Neural crest cell (in vitro differentiated cells): ENCODE data around the gene ULK4. TPM values are rescaled to one million over a fixed set of nuclear protein-coding genes. Genes with fewer than 3 reads are reported as not detected.

Source experiments
- DNase-seq: peaks from one replicate; pipeline ENCODE4 v3.0.0; 2021; ENCODE audit warnings: low read depth, mixed read lengths, low spot score
- H3K27ac Mint-ChIP-seq: one replicate; pipeline ENCODE4 v1.8.0; 2021; ENCODE audit warnings: mild to moderate bottlenecking, mixed read lengths; ENCODE audit not compliant: unreplicated experiment
- H3K27me3 Mint-ChIP-seq: 2 replicates; pipeline ENCODE4 v1.8.0; 2021; ENCODE audit warnings: low read depth, mild to moderate bottlenecking, mixed read lengths
- H3K36me3 Mint-ChIP-seq: 2 replicates; pipeline ENCODE4 v1.8.0; 2021; ENCODE audit warnings: low read depth, mild to moderate bottlenecking, mixed read lengths
- H3K4me1 Mint-ChIP-seq: 2 replicates; pipeline ENCODE4 v1.8.0; 2021; ENCODE audit warnings: mixed read lengths
- H3K4me3 Mint-ChIP-seq: one replicate; pipeline ENCODE4 v1.8.0; 2021; ENCODE audit warnings: mild to moderate bottlenecking, mixed read lengths
- H3K9me3 Mint-ChIP-seq: 2 replicates; pipeline ENCODE4 v1.8.0; 2021; ENCODE audit warnings: mixed read lengths
- total RNA-seq: library from RNA; stranded (reverse); gene quantifications from 2 replicates; pipeline ENCODE4 v1.2.1, GENCODE V29; 2021
- TF ChIP-seq, protein P1 (sequence below): fragments of 200-600 bp; sonication (generic); conservative IDR thresholded peaks from 2 replicates; pipeline ENCODE4 v1.5.0; 2021; ENCODE audit warnings: antibody characterized with exemption, mild to moderate bottlenecking

ULK4 gene
- total RNA-seq, 1 donor from 2014 or later, result 10.2 TPM

DNA sequence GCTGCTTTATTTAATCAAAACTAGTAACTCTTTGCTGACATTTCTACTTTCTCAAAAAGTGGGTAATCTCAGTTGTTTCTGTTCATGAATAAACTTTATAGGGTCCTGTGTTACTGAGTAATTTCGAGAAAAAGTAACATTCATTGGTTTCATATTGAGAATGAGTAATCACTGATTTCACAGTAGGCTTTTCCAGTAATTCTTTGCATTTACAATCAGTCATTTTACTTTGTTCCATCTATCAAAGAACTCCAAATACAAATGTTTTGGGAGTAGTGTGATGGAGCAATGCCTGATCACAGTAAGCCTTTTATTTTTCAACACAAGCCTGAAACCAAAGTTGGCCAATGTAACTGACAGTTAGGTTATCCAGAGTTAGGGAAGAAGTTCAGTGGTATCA, 353.6 kb downstream of the ULK4 start:
- no peaks in the 10 kb centered on the region for H3K27me3 Mint-ChIP-seq
- DNase-seq, result no peak
- H3K4me1 Mint-ChIP-seq, result peaks cover 6% of the 10 kb centered on the region
- no peaks in the 10 kb centered on the region for H3K9me3 Mint-ChIP-seq
- H3K36me3 Mint-ChIP-seq, result no peaks in the 10 kb centered on the region
- TF ChIP-seq, protein P1, sequence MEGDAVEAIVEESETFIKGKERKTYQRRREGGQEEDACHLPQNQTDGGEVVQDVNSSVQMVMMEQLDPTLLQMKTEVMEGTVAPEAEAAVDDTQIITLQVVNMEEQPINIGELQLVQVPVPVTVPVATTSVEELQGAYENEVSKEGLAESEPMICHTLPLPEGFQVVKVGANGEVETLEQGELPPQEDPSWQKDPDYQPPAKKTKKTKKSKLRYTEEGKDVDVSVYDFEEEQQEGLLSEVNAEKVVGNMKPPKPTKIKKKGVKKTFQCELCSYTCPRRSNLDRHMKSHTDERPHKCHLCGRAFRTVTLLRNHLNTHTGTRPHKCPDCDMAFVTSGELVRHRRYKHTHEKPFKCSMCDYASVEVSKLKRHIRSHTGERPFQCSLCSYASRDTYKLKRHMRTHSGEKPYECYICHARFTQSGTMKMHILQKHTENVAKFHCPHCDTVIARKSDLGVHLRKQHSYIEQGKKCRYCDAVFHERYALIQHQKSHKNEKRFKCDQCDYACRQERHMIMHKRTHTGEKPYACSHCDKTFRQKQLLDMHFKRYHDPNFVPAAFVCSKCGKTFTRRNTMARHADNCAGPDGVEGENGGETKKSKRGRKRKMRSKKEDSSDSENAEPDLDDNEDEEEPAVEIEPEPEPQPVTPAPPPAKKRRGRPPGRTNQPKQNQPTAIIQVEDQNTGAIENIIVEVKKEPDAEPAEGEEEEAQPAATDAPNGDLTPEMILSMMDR, result no peak
- H3K27ac Mint-ChIP-seq, result no peak overlapping the region
- no peak overlapping the region for H3K4me3 Mint-ChIP-seq

DNA sequence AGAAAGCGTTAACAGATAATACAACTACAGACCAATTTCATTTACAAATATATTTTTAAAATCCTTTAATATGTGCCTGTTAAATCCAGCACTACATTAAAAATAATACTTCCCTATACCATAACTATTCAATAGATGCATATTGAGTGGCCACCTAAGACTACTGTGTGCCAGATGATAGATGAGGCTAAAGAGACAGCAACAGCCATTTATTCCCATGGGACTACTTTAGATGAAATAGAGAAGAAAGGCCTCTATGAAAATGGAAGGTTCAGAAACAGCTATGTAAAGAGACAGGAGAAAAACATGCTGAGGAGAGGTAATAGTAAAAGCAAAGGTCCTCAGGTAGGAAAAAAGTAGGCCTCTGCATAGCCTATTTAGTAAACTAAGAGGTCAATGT, 358.1 kb downstream of the ULK4 start:
- Mint-ChIP-seq H3K4me1 (no peaks in the 10 kb centered on the region), H3K27ac (no peak overlapping the region), H3K9me3 (no peaks in the 10 kb centered on the region), H3K4me3 (no peak overlapping the region), H3K27me3 (no peaks in the 10 kb centered on the region), H3K36me3 (no peaks in the 10 kb centered on the region)
- TF ChIP-seq, protein P1, result no peak
- no peak for DNase-seq

DNA sequence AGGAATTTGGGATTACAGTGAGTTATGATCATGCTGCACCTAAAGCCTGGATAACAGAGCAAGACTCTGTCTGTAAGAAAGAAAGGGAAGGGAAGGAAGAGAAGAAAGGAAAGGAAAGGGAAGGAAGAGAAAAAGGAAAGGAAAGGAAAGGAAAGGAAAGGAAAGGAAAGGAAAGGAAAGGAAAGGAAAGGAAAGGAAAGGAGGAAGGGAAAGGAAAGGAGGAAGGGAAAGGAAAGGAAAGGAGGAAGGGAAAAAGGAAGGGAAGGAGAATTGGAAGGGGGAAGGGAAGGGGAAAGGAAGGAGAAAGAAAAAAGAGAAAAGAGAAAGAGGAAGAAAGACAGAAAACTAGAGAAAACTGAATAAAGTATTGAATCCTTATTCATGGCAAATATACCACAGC, 359.8 kb downstream of the ULK4 start:
- no peak for DNase-seq
- Mint-ChIP-seq H3K4me1 (no peaks in the 10 kb centered on the region), H3K9me3 (no peaks in the 10 kb centered on the region), H3K27me3 (no peaks in the 10 kb centered on the region), H3K36me3 (no peaks in the 10 kb centered on the region), H3K27ac (no peak overlapping the region), H3K4me3 (no peak overlapping the region)
- TF ChIP-seq, protein P1, result no peak

DNA sequence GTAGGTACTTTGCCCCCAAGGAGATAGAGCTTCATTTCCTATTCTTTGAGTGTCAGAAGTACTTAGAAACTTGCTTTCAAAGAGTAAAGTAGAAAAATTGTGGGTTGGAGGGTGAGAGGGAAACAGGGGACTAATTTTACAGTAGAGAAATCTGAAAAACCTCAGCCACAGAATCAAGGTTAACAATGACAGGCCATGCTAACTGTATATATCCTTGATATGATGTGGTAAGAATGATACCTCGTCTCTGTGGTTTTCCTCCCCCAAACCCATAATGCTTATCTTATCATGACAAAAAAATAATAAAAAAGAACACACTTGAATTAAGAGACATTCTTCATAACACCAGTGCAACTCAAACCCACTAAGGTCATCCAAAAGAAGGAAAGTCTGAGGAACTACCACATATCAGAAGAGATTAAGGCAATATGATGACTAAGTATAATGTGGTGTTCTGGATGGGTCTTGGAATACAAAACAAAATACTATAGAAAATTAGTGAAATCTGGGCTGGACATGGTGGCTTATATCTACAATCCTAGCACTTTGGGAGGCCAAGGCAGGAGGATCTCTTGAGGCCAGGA, 360.4 kb downstream of the ULK4 start:
- Mint-ChIP-seq H3K27ac (no peak overlapping the region), H3K4me1 (no peaks in the 10 kb centered on the region), H3K27me3 (no peaks in the 10 kb centered on the region), H3K9me3 (no peaks in the 10 kb centered on the region), H3K4me3 (no peak overlapping the region), H3K36me3 (no peaks in the 10 kb centered on the region)
- DNase-seq, result no peak
- TF ChIP-seq, protein P1, result no peak

DNA sequence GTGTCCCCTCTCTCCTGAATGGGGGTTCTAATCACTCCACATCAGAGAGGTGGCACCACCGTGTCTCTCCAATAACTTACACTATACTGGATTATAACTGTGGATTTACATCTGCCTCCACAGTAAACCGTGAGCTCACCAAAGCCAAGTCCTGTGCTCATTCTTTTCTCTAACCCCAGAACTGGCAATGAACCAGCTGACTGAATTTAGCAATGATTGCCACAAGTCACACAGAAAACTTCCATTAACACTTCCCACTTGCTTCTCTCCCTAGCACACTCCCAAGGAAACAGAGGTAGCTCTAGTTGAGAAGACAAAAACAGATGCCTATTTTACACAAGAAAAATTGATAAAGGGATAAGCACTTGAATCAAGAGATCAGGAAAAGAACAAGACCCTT, 361.3 kb downstream of the ULK4 start:
- TF ChIP-seq, protein P1, result no peak
- Mint-ChIP-seq H3K36me3 (no peaks in the 10 kb centered on the region), H3K27ac (no peak overlapping the region), H3K4me3 (no peak overlapping the region), H3K9me3 (no peaks in the 10 kb centered on the region), H3K27me3 (no peaks in the 10 kb centered on the region), H3K4me1 (no peaks in the 10 kb centered on the region)
- no peak for DNase-seq

DNA sequence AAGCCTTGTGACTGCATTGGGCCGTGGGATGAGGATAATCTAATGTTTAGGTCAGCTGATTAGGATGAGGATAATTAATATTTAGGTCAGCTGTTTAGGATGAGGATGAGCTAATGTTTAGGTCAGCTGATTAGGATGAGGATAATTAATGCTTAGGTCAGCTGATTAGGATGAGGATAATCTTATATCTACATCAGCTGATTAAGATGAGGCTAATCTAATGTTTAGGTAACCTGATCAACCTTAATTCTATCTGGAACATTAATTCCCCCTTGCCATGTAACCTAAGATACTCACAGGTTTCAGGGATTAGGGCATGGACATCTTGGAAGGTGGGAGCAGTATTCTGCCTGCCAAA, 362.8 kb downstream of the ULK4 start:
- no peak for DNase-seq
- TF ChIP-seq, protein P1, result no peak
- no peak overlapping the region for H3K4me3 Mint-ChIP-seq

More for the DNA sequence above, 362.8 kb downstream of the ULK4 start:
- Mint-ChIP-seq H3K4me1 (no peaks in the 10 kb centered on the region), H3K36me3 (no peaks in the 10 kb centered on the region), H3K9me3 (no peaks in the 10 kb centered on the region), H3K27me3 (no peaks in the 10 kb centered on the region), H3K27ac (no peak overlapping the region)
